PC-9 (cell line): ENCODE results near the gene PDRG1.

ENCODE experiments used
- CTCF ChIP-seq: fragments of 200-600 bp; sonication (generic); conservative IDR thresholded peaks from 2 replicates; pipeline ENCODE4 v1.6.1; 2017; ENCODE audit warnings: mixed run types, antibody characterized with exemption, mild to moderate bottlenecking, moderate library complexity
- EZH2 ChIP-seq: fragments of 200-600 bp; sonication (generic); IDR thresholded peaks from 2 replicates; pipeline ENCODE4 v1.8.0; 2017; ENCODE audit warnings: antibody characterized with exemption, low read depth

DNA sequence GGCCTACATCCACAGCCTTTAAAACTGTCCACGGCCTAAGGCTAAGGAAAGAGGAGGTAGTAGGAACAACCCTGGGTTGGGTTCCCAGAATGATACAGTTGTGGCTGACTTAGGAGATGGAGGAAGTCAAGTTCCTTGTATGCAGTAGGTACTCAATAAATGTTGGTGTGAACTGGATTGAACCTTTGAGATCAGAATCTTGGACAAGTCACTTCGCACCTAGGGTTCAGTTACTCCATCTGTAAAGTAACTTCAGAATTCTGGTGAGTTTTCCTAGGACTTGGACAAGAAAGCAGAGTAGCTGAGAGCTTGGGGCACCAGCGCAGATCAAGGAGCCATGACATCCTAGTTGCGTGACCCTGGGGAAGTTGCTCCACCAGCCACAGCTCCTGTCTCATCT, 25.2 kb upstream of the PDRG1 start:
- TF ChIP-seq CTCF (no peak), EZH2 (no peak)
